ENCODE results near the gene MOK.

DNA sequence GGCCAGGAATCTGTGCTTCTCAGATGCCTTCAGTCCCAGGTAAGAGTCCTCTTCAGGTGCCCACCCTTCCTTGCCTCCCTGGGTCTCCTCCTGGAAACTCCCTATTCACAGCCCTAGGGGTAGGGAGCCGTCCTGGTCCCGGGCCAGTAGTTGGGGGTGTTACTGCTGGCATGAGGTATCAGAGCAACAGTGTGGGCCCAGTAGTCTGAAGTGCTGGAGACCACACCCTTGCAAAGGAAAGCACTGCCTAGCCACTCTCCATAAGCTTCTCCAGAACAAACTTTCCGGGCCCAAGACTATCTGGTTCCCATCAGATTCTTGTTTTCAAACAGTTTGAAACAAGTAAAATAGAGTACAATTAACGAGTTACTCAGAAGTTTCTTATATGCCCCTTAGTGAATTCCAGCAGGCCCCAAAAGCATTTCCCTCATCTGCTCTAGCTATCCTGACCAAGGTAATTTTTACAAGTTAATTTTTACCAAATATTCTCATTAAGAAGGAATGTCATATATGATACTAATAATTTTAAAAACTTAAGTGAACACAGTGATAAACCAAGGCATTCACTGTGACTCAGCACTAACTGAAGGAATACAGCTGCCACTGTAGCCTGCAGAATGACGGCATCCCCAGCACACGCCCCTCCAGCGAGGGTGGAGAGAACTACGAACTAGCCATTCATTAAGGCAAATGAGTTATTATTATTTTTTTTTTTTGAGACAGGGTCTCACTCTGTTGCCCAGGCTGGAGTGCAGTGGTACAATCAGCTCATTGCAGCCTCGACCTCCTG is 49.4 kb downstream of the MOK start:
- TF ChIP-seq, protein P1, sequence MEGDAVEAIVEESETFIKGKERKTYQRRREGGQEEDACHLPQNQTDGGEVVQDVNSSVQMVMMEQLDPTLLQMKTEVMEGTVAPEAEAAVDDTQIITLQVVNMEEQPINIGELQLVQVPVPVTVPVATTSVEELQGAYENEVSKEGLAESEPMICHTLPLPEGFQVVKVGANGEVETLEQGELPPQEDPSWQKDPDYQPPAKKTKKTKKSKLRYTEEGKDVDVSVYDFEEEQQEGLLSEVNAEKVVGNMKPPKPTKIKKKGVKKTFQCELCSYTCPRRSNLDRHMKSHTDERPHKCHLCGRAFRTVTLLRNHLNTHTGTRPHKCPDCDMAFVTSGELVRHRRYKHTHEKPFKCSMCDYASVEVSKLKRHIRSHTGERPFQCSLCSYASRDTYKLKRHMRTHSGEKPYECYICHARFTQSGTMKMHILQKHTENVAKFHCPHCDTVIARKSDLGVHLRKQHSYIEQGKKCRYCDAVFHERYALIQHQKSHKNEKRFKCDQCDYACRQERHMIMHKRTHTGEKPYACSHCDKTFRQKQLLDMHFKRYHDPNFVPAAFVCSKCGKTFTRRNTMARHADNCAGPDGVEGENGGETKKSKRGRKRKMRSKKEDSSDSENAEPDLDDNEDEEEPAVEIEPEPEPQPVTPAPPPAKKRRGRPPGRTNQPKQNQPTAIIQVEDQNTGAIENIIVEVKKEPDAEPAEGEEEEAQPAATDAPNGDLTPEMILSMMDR (IDR thresholded peaks at IDR 0.05) = no peak
- TF ChIP-seq, protein P2, sequence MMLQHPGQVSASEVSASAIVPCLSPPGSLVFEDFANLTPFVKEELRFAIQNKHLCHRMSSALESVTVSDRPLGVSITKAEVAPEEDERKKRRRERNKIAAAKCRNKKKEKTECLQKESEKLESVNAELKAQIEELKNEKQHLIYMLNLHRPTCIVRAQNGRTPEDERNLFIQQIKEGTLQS (CRISPR knock-in tag; conservative IDR thresholded peaks at IDR 0.05) = no peak
- TF ChIP-seq TCF7 (CRISPR knock-in tag; IDR thresholded peaks at IDR 0.05; ENCODE audit: low read depth) = no peak
- TF ChIP-seq, protein P3, sequence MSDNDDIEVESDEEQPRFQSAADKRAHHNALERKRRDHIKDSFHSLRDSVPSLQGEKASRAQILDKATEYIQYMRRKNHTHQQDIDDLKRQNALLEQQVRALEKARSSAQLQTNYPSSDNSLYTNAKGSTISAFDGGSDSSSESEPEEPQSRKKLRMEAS (CRISPR knock-in tag; IDR thresholded peaks at IDR 0.05) = no peak

Measured in WTC11 (cell line).